Loucy (cell line): ENCODE results near the gene EDARADD.

Experiments
- EZH2phosphoT487 ChIP-seq: fragments of 200-600 bp; IDR thresholded peaks from 2 replicates; pipeline ENCODE4 v1.6.1; 2018; ENCODE audit warnings: antibody characterized with exemption, mild to moderate bottlenecking, moderate library complexity, borderline replicate concordance
- TF ChIP-seq, protein P1 (sequence below): fragments of 200-600 bp; sonication (generic); conservative IDR thresholded peaks from 2 replicates; pipeline ENCODE4 v1.5.1; 2014; ENCODE audit warnings: mild to moderate bottlenecking, antibody characterized with exemption, low read length

DNA sequence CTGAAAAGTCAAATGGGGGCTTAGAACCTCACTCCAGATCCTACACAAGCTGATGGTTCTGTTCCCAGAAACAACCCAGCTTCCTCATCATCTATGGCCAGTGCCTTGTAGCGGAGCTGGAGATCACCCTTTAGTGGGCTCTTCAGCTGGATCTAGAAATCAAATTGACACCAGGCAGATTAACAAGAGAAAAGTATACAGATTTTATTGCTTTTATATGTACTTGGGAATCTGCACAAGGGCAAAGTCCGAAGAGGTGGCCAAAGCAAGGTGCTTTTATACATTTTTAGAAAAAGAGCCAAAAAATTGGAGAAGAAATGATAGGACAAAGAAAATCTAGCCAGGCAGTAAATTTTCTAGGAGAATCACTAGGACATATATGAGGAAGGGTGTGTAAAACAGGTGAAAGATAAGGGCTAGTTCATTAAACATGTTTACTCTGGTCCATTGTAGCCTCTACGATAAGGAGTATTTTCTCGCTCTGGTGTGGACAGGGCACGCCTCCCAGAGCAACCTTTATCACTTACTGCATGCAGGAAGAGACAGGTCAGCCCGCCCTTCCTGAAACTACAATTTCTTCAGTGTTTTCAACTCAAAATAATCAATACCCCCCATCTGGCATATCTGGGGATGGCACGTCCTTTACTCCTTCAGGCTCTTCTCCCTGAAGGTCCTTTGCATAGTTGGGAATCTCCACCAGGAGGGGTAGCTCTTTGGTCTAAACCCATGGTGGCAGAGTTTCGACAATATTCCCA, 115.7 kb downstream of the EDARADD start:
- TF ChIP-seq, protein P1, sequence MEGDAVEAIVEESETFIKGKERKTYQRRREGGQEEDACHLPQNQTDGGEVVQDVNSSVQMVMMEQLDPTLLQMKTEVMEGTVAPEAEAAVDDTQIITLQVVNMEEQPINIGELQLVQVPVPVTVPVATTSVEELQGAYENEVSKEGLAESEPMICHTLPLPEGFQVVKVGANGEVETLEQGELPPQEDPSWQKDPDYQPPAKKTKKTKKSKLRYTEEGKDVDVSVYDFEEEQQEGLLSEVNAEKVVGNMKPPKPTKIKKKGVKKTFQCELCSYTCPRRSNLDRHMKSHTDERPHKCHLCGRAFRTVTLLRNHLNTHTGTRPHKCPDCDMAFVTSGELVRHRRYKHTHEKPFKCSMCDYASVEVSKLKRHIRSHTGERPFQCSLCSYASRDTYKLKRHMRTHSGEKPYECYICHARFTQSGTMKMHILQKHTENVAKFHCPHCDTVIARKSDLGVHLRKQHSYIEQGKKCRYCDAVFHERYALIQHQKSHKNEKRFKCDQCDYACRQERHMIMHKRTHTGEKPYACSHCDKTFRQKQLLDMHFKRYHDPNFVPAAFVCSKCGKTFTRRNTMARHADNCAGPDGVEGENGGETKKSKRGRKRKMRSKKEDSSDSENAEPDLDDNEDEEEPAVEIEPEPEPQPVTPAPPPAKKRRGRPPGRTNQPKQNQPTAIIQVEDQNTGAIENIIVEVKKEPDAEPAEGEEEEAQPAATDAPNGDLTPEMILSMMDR: no peak
- no peak for TF ChIP-seq EZH2phosphoT487
